Psoas muscle (tissue), 8 donors: Measurements from ENCODE around the gene TXLNG. TPM values are rescaled to one million over a fixed set of nuclear protein-coding genes. Genes with fewer than 3 reads are reported as not detected.

Experiments used
- ATAC-seq, 4 donors: fragments of 200-7000 bp; cut with Tn5 transposase; one replicate each; pipeline ENCODE4 v1.9.1; 2020; ENCODE audit warnings: moderate library complexity in 3 of 4, mild to moderate bottlenecking in 2 of 4
- DNase-seq, 2 donors: peaks; one replicate each; pipeline ENCODE4 v3.0.0-alpha.2; 2020
- H3K27ac ChIP-seq: fragments of 200-600 bp; one replicate; pipeline ENCODE4 v1.8.0; 2022
- H3K27me3 ChIP-seq, 3 donors: fragments of 200-600 bp in 1 of 3; one replicate each; pipeline versions ENCODE4 v1.6.1 to v1.8.0; 2013 to 2022; ENCODE audit warnings: low read length in 2 of 3, mild to moderate bottlenecking in 2 of 3, moderate library complexity in 1 of 3; ENCODE audit not compliant: insufficient read depth in 3 of 3
- H3K36me3 ChIP-seq, 2 donors: fragments of 200-600 bp in 1 of 2; one replicate each; pipeline versions ENCODE4 v1.6.1 to v1.8.0; 2013 to 2022; ENCODE audit warnings: low read depth in 1 of 2, mild to moderate bottlenecking in 1 of 2, moderate library complexity in 1 of 2; ENCODE audit not compliant: insufficient read depth in 1 of 2
- H3K4me1 ChIP-seq: fragments of 200-600 bp; one replicate; pipeline ENCODE4 v1.8.0; 2022
- H3K4me3 ChIP-seq: fragments of 200-600 bp; one replicate; pipeline ENCODE4 v1.8.0; 2022; ENCODE audit warnings: mild to moderate bottlenecking
- H3K9me3 ChIP-seq: fragments of 200-600 bp; one replicate; pipeline ENCODE4 v1.8.0; 2022
- CTCF ChIP-seq: fragments of 200-600 bp; IDR thresholded peaks from one replicate; pipeline ENCODE4 v1.8.0; 2022; ENCODE audit warnings: antibody characterized with exemption
- WGBS, 3 donors: extraction: QIAGEN DNeasy Blood & Tissue Kit; methylation state at CpG; one replicate each; pipeline versions ENCODE4 v1.1.6 to v1.1.7; 2013; 5-methylcytosine and 5-hydroxymethylcytosine counted together
- intact Hi-C, 2 donors: fragments of 100-400 bp; cut with DNase I; formaldehyde crosslinking; loops; one replicate each; pipeline versions ENCODE4 v1.11.0 to v1.14.2; 2022
- polyA plus RNA-seq, 3 donors: library from polyadenylated mRNA; stranded (reverse); fragments of 200-250 nt; gene quantifications; one replicate each; pipeline ENCODE4 v1.2.3, GENCODE V29; 2013
- total RNA-seq, 4 donors: library from RNA; stranded (reverse); fragmentation: NEBNext Ultra II Directional in 2 of 4; extraction: Animal tissue kit (Norgen Biotek cat#: 25700) in 2 of 4; gene quantifications; one replicate each; pipeline versions ENCODE4 v1.2.1 to v1.2.4, GENCODE V29; 2021 to 2023
- donor health status: healthy with polysubstance abuse.
- donor health status: DM: no; HTN: no; CAD: no; lungs with moderate emphysema.
- donor health status: Bipolar disorder and iron deficiency.
- donor health status: healthy.
- donor health status: DM: yes; HTN: yes; CAD: no.
- donor health status: DM: no; HTN: no; CAD: no.
- donor health status: DM: no; HTN: no; CAD: no.
- donor health status: DM: yes; HTN: yes; CAD: no.

TXLNG gene
- total and polyA plus RNA-seq, 7 donors = 5.6 to 10.1 (median 8.1) TPM

GRCh38 chrX:16842684-16843083 lies 56.4 kb downstream of the TXLNG start:
- Histone ChIP-seq H3K36me3 (peaks cover 3 to 83% of the 10 kb centered on the region in 2 donors), H3K27ac (no peak overlapping the region), H3K27me3 (no peaks in the 10 kb centered on the region), H3K9me3 (no peaks in the 10 kb centered on the region), H3K4me1 (peaks cover 14% of the 10 kb centered on the region), H3K4me3 (no peak overlapping the region)
- intact Hi-C loops = no loop called here
- WGBS, 3 donors = 71 to 92% (median 89%) methylated on average over 3 of the region's 3 CpGs
- TF ChIP-seq CTCF = no peak
- DNase-seq = no peak
- no peak for ATAC-seq

GRCh38 chrX:16843208-16843909 lies 57.1 kb downstream of the TXLNG start:
- ATAC-seq (no peak), DNase-seq (no peak)
- no peak for TF ChIP-seq CTCF
- no peak overlapping the region for H3K27ac ChIP-seq
- no peaks in the 10 kb centered on the region for H3K9me3 ChIP-seq
- WGBS, 3 donors = 74 to 83% (median 80%) methylated on average over 3 of the region's 3 CpGs
- peaks cover 3 to 89% of the 10 kb centered on the region in 2 donors for H3K36me3 ChIP-seq
- intact Hi-C loops = no loop called here
- no peak overlapping the region for H3K4me3 ChIP-seq
- H3K27me3 ChIP-seq = no peaks in the 10 kb centered on the region
- H3K4me1 ChIP-seq = peaks cover 11% of the 10 kb centered on the region

DNA sequence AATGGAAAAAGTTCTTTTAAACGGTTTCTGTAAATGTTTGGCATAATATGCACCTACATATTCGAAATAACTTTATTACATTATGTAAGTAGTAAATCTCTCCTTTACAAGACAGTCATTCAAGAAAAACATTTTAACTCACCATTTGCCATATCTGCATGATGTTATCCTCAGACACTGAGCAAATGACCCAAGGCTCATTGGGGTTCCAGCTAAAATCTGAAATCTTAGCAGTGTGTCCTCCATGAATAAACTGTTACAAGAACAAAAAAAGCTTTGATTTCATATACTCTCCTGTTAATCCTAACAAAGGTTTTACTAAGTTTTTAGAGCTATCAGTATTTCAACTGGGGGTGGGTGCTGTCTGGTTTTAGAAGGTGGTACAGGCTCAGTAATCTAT lies 59.4 kb downstream of the TXLNG start:
- WGBS, 3 donors = 62 to 85% (median 81%) methylated on average over 2 of the region's 2 CpGs
- no peak for TF ChIP-seq CTCF
- no peak overlapping the region for H3K4me3 ChIP-seq
- H3K36me3 ChIP-seq = peaks cover 3 to 97% of the 10 kb centered on the region in 2 donors
- H3K9me3 ChIP-seq = no peaks in the 10 kb centered on the region
- DNase-seq = no peak
- no peaks in the 10 kb centered on the region for H3K27me3 ChIP-seq
- H3K27ac ChIP-seq = no peak overlapping the region
- no peak for ATAC-seq
- intact Hi-C loops = no loop called here
- H3K4me1 ChIP-seq = no peaks in the 10 kb centered on the region

DNA sequence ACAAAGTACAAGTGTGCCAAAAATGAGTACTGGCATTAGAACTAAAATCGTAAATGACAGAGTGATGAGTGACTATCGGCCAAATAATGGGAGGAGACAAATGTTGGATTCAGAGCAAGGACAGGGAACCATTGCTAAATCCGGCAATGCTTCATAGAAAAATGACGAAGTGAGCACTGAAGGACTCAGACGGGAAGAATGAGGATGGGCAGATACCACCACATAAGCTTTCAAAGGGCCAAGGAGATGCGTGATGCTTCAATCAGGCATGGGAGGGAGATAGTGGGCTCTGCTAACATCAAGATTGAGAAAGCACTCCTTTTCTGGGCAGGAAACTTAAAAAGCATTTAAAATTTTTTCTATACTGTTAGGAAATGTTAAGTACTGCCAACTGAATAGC lies 62.3 kb downstream of the TXLNG start:
- 76 to 84% (median 77%) methylated on average over 6 of the region's 6 CpGs for WGBS, 3 donors

More for the DNA sequence above, 62.3 kb downstream of the TXLNG start:
- Histone ChIP-seq H3K36me3 (peaks cover 0 to 97% of the 10 kb centered on the region in 2 donors), H3K27me3 (no peaks in the 10 kb centered on the region), H3K4me1 (no peaks in the 10 kb centered on the region), H3K27ac (no peak overlapping the region), H3K4me3 (no peak overlapping the region), H3K9me3 (no peaks in the 10 kb centered on the region)
- TF ChIP-seq CTCF = no peak
- ATAC-seq = no peak
- intact Hi-C loops = no loop called here
- no peak for DNase-seq
